Measurements from ENCODE around the gene MTMR1. TPM values are rescaled to one million over a fixed set of nuclear protein-coding genes. Genes with fewer than 3 reads are reported as not detected.

MTMR1 gene
- total and polyA plus RNA-seq, 2 donors (not counting 3 experiments of a cell fraction or from before 2014, with no cell fraction given): 17.1 to 20.3 TPM

GRCh38 chrX:150663073-150663472 is 30.1 kb upstream of the MTMR1 start:
- Histone ChIP-seq H3K4me1 (ENCODE audit: control insufficient read depth, extremely low read depth, insufficient read depth, low read length) (peaks cover 7% of the 10 kb centered on the region), H3K36me3 (ENCODE audit: control insufficient read depth in 2 of 2, extremely low read depth in 1 of 2, insufficient read depth in 2 of 2, low read length in 2 of 2) (no peaks in the 10 kb centered on the region), H3K4me3 (replicated peaks in 1 of 3; ENCODE audit: insufficient read depth in 1 of 3, low read depth in 1 of 3, low read length in 3 of 3) (no peak overlapping the region), H3K27me3 (ENCODE audit: control insufficient read depth in 2 of 2, insufficient read depth in 2 of 2, low read length in 2 of 2) (no peaks in the 10 kb centered on the region), H2AFZ (ENCODE audit: low read depth, low read length) (no peak overlapping the region), H3K79me2 (ENCODE audit: control insufficient read depth, insufficient read depth, low read length) (no peaks in the 10 kb centered on the region), H3K9me1 (replicated peaks; ENCODE audit: control insufficient read depth, extremely low read depth, insufficient read depth, low read length) (no peaks in the 10 kb centered on the region), H3K4me2 (ENCODE audit: insufficient read depth, low read length) (no peak overlapping the region), H3K9me3 (replicated peaks; ENCODE audit: control insufficient read depth, insufficient read depth, low read length) (no peaks in the 10 kb centered on the region), H4K20me1 (replicated peaks; ENCODE audit: control insufficient read depth, extremely low read depth, insufficient read depth, low read length) (no peaks in the 10 kb centered on the region), H3K9ac (replicated peaks; ENCODE audit: extremely low read depth, insufficient read depth, low read length) (no peak overlapping the region), H3K27ac (ENCODE audit: insufficient read depth, low read depth, low read length) (no peak overlapping the region)
- dilution Hi-C loops (cut with MboI; ENCODE audit: extremely low pct_ligation_motif_present, low sequenced_read_pairs): no loop called here
- FAIRE-seq (peak; percentile 47), DNase-seq (ENCODE audit: low read depth, low spot score) (no peak)
- intact Hi-C loops (cut with micrococcal nuclease): no loop called here
- no TSS peak for BruUV-seq (replicated peaks)
- POLR2A ChIA-PET: no interaction called here
- TF ChIP-seq POLR2A (IDR thresholded peaks at IDR 0.05; ENCODE audit: low read depth, low read length) (no peak), JUN (IDR thresholded peaks at IDR 0.05; ENCODE audit: borderline replicate concordance, insufficient read depth, insufficient read length, low read depth) (no peak), MAX (IDR thresholded peaks at IDR 0.05; ENCODE audit: insufficient read depth, insufficient read length) (no peak), MYC (IDR thresholded peaks at IDR 0.05; ENCODE audit: low read depth, low read length) (no peak), GATA2 (IDR thresholded peaks at IDR 0.05; ENCODE audit: insufficient read depth, insufficient read length, low read depth, low read length) (no peak), CTCF (IDR thresholded peaks at IDR 0.05; ENCODE audit: extremely low read depth in 1 of 2, insufficient read depth in 1 of 2, low read depth in 1 of 2, low read length in 2 of 2) (no peak), FOS (IDR thresholded peaks at IDR 0.05; ENCODE audit: borderline replicate concordance, insufficient read depth, low read length) (no peak), POLR2AphosphoS5 (IDR thresholded peaks at IDR 0.05; ENCODE audit: insufficient read depth, low read depth, low read length) (no peak), EZH2 (IDR thresholded peaks at IDR 0.05; ENCODE audit: borderline replicate concordance, low read depth, low read length, severe bottlenecking) (no peak)
- CTCF ChIA-PET: interaction anchor here (1.5 kb wide), 1 partner anchor 9 kb away, joined by 4 read pairs; no protein-coding TSS in a partner anchor

Data from endothelial cell of umbilical vein (primary cell).